ENCODE results near the gene PRND.
"Not testable (repeated sequence)": the region's sequence is repeated elsewhere in the genome, so short reads cannot be mapped to it uniquely, and the experiment has no call there.

Gene PRND

DNA sequence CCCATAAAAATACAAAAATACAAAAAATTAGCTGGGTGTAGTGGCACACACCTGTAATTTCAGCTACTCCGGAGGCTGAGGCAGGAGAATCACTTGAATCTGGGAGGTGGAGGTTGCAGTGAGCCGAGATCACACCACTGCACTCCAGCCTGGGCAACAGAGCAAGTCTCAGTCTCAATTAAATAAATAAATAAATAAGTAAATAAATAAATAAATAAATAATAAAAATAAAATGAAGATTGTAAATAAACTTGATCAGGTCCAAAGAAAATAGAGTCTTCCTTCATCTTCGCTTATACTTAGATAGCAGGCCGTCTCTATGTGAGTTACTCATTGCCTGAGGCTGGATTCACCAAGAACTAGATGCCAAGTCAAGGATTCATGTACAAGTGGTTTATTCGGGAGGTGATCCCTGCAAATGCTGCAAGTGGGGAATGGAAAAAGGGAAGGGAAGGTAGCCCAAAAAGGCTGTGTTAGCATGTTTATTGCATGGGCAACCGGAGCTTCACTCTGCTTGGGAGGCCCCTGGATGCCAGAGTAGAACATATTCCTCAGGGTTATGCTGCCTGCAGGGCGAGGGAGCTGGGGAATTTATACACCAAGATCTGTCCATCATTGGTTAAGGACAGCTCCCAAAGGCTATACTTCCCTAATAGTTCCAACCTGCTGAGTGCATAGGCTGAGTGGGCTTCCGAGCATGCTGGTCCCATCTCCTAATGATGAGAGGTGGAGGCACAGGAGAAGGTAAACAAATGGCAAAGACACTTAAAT is 16.3 kb downstream of the PRND start:
- DNase-seq (ENCODE audit: low read depth): no peak

DNA sequence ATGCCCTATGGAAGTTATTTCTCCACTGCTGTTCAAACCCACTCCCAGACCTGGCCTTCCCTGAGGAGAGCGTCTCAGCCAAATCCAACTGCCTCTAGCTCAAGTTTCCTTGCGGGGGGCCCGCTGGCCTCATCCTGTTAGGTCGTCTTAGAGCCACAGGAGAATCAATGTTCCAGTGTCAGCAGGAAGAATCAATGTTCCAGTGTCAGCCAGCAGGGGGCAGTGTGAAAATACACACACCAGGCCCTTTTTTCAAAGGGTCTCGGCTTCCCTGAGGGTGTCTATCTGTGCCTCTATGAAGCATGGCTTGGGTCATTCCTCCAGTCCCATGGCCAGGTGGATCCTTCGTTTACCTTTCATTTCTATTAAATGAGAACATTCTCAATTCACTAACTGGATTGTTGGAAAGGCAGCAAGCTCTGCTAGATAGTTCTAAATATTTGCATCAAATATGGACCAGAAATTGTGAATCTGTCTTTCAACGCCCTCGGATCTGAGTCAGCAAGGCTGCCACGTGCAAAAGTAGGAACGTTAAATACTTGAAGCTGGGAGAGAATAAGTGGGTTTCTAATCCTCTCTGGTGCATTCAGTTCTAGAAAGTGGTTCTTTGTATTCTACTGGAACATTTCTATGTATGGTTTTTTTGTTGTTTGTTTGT is 19.2 kb downstream of the PRND start:
- peak; percentile 67 for DNase-seq (ENCODE audit: low read depth)

DNA sequence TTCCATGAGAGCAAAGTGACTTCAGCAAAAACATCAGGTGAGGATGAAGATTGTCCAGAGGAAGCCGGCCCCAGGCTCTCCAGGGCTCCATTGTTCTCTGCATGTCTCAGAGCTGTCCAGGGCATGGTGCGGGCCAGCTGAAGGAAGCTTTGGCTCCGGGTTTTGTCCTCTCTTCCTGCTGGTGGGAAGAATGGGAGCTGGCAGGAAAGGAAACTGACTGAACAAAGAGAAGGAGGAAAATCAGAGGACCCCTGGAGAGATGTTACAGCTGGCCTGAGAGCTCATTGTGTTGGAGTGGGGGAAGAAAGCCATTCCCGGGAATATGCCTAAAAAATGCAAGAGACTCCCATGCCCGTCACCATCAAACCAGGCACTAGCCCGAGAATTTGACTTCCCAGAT is 27.1 kb downstream of the PRND start:
- no peak for DNase-seq (ENCODE audit: low read depth)

DNA sequence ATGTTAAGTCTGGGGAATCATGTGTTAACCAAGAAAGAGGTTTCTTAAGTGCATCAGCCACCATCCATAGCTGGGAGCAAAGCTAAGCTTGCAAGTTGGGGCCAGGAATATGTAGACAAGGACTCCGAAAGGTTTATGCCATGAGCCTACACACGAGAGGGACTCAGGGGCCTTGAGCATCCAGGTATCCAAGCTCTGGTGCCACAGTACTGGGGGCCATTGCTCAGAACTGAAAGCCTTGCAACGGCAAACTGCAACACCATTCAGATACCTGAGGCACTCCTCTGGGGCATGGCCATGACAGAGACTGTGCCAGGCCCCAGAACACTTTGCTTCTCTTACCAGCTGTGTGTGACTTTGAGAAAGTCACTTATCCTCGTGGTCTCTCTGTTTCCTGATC is 27.6 kb downstream of the PRND start:
- no peak for DNase-seq (ENCODE audit: low read depth)

DNA sequence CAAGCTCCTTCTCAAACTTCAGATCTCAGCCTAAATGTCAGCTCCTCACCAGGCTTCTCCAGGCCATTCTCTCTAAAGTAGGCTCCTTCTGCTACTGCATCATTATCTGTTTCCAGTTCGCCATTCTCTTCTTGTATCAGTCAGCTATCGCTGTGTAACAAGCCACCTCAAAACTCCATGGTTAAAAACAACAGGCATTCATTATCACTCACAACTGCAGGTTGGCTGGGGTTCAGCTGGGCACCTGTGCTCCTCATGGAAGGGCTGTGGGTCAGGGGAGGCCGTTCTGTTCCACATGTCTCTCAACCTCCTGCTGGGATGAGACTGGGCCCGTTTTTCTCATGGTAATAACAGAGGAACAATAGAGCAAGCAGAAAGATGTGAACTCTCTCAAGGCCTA is 28.7 kb downstream of the PRND start:
- DNase-seq (ENCODE audit: low read depth): no peak

DNA sequence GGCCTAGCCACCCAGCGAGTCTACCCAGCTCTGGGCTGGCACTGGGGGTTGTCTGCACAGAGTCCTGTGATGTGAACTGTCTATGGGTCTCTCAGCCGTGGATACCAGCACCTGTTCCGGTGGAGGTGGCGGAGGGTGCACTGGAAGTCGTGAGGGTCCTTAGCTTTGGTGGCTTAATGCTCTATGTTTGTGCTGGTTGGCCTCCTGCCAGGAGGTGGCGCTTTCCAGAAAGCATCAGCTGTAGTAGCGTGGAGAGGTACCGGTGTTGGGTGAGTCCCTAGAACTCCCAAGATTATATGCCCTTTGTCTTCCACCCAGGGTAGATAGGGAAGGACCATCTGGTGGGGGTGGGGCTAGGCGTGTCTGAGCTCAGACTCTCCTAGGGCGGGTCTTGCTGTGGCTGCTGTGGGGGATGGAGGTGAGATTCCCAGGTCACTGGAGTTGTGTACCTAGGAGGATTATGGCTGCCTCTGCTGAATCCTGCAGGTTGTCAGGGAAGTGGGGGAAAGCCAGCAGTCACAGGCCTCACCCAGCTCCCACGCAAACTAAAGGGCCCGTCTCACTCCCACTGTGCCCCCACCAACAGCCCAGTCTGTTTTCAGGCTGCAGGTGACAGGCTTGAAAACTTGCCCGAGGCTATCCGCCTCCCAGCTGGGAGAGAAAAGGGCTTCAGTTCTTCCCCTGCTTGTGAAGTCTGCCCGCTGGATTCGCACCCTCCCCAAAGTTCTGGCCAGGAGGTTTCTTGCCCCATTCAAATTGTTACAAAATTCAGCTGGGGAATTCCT is 37.6 kb downstream of the PRND start:
- peak; percentile 28 for DNase-seq (ENCODE audit: low read depth)

DNA sequence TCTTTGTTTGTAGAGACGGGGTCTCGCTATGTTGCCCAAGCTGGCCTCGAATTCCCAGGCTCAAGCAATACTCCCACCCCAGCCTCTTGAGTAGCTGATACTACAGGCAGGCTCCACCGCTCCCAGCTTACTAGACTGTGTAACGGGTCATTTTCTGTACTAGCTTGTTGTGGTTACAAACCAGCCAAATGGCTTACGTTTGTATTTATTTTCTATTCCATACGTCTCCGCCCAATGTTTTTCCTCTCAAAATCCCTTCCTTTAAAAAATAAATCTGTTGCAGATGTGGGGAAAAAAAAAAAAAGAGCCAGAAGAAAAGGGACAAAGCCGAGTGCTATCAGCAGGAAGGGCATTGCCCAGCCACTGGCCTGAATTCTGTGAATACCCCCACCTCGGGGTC is 41.6 kb downstream of the PRND start:
- no peak for DNase-seq (ENCODE audit: low read depth)

DNA sequence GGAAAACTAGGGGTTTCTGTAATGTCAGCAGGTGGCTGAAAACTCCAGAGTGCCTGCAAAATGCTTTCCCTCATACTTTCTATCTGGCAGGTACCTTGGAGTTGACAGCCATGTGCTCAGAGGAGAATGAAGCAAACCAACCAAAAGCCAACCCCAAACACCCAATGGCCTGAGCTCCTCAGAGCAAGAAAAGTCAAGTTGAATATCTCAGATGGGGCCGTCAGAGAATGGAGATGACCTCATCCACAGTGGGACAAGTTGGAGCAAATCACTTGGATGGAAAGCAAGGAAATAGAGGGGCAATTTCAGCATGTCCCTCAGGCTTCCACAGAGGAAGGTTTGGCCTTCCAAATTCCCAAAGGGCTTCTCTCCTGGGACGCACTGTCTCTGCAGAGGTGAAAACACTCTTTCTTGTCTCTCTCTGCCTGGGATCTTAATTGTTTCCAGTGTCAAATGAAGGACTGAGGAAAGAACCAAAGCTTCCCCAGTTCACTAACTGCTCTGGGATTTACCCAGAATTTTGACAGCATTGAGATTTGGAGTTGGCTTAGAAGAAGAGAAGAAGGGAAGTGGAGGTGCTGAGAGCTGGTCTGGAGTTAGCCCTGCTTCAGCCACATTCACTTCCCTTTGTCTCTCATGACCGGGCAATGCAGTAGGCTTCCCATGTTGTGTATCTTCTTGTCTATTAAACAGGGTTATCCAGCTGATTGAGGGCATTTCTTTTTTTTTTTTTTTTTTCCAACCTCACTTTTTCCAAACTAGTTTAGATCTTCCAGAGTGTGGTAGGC is 42.2 kb downstream of the PRND start:
- no peak for DNase-seq (ENCODE audit: low read depth)

DNA sequence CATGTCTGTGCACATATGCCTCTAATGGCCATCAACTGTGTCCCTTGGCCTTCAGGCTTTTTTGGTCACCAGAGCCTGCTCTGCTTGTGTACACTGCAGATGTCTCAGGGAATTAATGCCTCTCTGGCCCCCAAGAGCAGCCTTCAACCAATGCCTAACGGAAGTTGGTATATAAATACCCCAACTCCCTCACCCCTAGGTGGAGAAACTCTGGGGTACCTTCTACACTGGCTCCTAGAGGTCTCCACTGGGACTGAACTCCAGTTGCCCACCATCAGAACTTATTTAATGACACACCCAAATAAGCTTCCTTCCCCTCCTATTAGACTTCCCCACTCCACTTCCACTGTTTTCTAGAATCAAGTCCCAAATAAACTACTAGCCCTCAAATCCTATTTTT is 43.1 kb downstream of the PRND start:
- DNase-seq (ENCODE audit: low read depth): no peak

DNA sequence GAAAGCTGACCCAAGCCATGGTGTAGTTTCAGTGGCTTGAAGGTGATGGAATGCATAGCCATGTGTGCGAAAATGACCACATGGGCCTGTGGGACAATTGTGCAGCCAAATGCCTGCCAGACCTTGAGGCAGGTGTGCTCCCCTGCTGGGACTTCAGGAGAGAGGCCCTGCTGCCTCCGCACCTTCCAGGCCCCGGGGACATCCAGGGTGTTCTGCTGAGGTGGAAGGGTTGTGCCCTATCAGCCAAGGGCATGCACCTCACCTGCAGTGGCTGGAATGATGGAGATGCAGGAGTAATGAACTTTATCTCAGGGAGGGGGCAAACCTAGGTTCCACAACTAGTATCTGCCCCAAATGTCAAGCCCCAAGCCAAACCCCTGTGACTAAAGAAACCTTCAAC is 44.0 kb downstream of the PRND start:
- DNase-seq (ENCODE audit: low read depth): no peak

DNA sequence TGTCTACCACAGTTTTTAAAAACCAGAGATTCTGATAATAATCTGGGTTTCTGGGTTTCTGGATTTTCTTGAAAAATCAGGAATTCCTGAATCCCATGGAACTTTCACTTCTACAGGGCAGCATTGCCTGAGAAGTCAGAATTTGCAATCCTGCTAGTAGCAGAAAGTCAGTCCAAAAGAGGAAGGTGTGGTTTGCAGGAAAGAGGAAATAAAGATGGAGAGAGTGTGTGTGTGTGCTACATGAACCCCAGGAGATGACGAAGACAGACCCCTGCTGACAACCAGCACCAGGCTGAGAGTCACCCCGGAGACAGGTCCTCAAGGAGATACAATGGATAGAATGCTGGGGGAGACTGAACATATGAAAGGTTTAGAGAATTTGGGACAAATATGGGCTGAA is 44.9 kb downstream of the PRND start:
- DNase-seq (ENCODE audit: low read depth): no peak

DNA sequence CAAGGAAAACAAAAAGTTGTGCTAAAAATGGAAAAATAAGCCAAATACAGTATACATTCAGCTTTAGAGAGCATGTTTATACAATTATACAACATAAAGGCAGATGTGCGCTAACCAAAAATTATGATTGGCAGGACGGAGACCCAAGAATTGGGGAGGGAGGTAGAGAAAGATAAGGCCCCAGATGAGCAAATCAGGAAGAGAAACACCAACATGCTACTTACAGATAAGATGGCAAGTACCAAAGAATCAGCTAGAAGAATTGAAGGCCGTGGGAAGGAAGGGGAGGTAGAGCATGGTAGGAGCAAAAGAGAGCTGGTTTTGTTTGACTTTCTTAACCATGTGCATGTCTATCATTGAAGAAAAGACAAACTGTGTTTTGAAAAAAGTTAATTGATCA is 45.4 kb downstream of the PRND start:
- no peak for DNase-seq (ENCODE audit: low read depth)

DNA sequence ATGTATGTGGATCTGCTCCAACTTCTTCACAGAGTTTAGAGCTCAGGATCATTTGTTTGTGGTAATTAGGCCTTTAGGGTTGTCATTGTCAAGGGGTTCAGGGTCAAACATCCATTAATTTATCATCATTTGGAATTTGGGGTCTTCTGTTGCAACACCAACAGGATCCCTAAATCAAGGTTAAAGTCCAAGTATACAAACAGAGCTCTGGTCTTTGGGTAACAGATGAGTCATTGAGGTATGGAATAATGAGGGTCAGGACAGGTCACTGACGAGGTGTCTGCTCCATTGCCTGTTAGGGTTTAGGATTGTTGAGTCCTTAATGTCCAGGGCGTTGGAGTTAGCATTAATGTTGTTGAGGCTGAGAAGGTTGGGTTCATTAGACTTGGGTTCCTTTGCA is 47.6 kb downstream of the PRND start:
- DNase-seq (ENCODE audit: low read depth): no peak

DNA sequence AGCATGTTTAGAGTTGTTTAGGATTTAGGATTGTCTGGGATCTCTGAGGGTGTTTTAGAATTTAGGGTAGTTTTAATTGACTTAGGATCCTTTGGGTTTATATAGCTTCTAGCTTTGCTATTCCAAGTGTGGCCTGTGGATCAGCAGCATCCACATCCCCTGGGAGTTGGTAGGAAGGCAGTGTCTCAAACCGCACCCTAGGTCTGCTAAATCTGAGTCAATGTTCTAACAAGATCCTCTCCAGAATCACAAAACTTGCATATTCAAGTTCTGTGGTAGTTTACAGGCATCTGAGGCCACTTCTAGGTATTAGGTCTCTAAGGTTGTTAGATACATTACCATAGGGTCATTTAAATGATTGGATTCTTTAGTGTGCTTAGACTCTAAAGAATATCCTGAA is 48.3 kb downstream of the PRND start:
- no peak for DNase-seq (ENCODE audit: low read depth)

DNA sequence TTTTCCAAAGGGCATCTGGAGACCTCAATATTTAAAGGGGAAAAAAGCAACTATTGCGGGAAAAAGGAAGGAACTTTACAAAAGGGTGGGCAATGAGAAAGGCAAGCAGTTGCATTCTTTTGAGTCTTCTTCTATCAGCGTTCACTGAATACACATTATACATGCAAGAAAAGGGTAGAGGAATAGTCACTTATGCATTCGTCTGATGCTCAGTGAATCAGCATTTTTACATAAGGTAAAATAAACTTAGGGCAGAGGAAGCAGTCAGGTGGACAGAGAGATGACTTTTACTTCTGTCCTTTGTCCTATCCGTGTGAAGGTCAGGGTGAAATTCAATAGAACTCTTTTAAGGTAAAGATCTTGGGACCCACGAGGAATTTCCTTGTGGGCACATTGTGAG is 49.3 kb downstream of the PRND start:
- no peak for DNase-seq (ENCODE audit: low read depth)

DNA sequence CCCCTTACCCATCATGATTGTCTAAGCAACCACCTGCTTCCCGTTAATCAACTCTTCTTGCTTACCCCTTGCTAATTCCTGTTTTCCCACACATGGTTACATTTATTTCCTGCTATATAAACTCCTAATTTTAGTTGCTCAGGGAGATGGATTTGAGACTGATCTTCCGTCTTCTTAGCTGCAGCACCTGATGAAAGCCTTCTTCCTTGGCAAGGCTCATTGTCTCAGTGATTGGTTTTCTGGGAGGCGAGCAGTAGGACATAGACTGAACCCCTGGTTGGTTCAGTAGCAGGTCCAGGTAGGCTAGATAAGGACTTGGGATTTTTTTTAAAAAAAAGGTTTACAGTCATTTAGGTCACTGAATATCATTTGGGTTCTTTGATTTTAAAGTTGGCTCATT is 50.4 kb downstream of the PRND start:
- DNase-seq (ENCODE audit: low read depth): no peak

DNA sequence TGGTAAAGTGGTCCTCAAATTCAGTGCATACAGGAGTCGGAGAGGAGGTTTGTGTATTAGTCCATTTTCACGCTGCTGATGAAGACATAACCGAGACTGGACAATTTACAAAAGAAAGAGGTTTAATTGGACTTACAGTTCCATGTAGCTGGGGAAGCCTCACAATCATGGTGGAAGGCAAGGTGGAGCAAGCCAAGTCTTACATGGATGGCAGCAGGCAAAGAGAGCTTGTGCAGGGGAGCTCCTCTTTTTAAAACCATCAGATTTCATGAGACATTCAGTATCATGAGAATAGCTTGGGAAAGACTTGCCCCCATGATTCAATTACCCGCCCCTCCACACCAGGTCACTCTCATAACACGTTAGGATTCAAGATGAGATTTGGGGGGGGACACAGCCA is 51.3 kb downstream of the PRND start:
- DNase-seq (ENCODE audit: low read depth): not testable (repeated sequence)

DNA sequence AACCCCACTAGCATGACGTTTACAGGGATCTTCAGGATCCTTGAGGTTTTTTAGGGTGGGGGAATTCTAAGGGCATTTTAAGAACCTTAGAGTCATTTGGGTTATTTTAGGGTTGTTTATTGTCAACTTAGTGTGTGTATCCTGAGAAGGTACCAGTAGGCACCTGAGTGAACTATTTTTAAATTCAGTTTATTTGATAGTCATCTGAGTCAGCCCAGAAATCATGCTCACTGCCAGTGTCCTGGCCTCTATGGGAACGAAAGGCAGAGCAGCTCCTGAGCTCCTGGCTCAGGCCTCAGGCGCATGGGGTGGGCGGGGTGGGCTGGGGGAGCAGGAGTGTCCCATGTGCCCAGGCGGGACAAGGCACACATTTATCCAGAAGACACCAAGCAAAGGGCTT is 52.0 kb downstream of the PRND start:
- DNase-seq (ENCODE audit: low read depth): no peak

DNA sequence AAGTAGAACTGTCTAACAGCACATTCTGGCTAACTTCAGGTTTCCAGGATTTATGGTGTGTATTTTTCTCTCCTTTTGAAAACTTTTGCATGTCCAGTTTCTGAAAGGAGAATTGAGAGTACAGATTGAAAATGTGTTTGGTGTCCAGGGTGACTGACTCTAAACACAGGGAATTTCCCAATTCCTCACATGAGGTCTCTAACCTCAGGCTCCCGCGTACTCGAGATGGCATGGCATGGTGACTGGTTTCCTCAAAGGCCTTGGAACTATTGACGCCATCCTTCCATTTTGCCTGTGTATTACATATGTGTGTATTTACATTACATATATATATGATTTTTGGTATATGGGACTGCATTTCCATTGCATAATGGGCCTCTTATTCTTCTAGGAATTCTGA is 52.5 kb downstream of the PRND start:
- no peak for DNase-seq (ENCODE audit: low read depth)

DNA sequence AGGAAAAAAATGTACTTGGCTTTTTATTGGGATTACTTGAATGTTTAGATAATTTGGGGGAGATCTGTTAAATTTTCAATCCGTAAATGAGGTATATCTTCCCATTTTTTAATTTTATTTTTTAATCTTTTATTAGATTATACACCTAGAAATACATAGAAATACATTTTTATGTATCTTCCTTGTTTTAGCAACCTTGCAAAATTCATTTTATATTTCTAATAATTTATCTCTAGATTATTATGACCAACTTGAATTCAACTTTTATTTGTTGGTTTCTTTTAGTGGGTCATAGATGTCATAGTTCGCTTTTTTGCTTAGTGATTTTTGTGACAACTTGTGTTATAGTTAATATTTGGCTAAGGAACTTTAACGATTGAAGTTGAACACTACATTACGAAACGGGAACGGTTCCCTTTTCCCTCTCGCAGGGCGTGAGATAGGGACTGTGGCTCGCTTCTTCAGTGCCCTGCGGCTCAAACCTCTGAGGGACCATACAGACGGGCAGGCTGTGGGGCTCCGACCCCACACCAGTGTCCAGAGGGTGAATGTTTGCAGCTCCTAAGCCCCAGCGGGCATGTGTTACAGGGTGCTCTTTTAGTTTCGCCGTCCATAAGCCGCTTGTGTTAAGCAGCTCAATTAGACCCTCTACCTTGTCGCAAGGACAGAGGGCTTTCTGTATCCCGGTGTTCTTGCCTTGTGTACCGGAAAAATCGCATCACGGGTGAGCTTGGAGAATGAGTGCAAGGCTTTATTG is 53.8 kb downstream of the PRND start:
- no peak for DNase-seq (ENCODE audit: low read depth)

DNA sequence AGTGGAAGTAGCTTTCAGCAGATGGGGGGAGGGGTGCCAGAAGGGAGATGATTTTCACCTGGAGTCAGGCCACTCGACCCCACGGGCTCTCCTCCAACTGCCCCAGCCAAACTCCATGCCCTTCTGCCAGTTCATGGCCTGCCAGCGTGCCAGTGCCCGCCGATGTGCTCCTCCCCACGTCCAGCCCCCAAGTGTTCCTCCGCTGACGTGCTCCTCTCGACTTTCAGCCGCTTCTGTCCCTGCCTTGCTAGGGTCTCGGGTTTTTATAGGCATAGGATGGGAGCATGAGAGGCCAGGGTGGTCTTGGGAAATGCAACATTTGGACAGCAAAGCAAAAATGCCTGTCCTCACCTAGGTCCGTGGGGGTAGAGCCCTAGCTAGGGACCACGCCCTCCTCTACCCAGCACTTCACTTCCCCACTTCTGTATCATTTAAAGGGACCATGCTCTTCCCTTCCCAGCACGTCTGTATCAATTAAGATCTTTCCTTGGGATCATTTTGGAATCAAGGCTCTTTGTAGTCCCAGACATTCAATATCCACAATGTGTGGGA is 54.4 kb downstream of the PRND start:
- DNase-seq (ENCODE audit: low read depth): no peak
